ENCODE measurements around the gene EID1. TPM values are rescaled to one million over a fixed set of nuclear protein-coding genes. Genes with fewer than 3 reads are reported as not detected.

The EID1 gene
- total RNA-seq, 3 donors from 2014 or later, result 204 to 266 (median 227) TPM

GRCh38 chr15:48861813-48862431, 16.0 kb upstream of the EID1 start:
- H3K27me3 ChIP-seq, result no peaks in the 10 kb centered on the region
- H3K4me3 ChIP-seq, result no peak overlapping the region
- H3K27ac ChIP-seq, result no peak overlapping the region
- TF ChIP-seq CTCF (IDR thresholded peaks at IDR 0.05) (peak; percentile 49 to 86 (median 81)), POLR2AphosphoS5 (IDR thresholded peaks at IDR 0.05) (no peak)
- H3K4me1 ChIP-seq, result no peaks in the 10 kb centered on the region
- H3K9me3 ChIP-seq, result no peaks in the 10 kb centered on the region
- intact Hi-C loops (cut with DNase I; ENCODE audit: low total_unique reads), result loop anchor here (2.0 kb wide), 1 partner anchor 181 kb away; no protein-coding TSS in a partner anchor
- H3K36me3 ChIP-seq, result no peaks in the 10 kb centered on the region
- DNase-seq (ENCODE audit: low spot score in 2 of 2), result no peak

GRCh38 chr15:48862705-48863104, 15.2 kb upstream of the EID1 start:
- no peaks in the 10 kb centered on the region for H3K4me1 ChIP-seq
- intact Hi-C loops (cut with DNase I; ENCODE audit: low total_unique reads), result no loop called here
- no peak for TF ChIP-seq CTCF (IDR thresholded peaks at IDR 0.05)
- TF ChIP-seq POLR2AphosphoS5 (IDR thresholded peaks at IDR 0.05), result no peak
- TF ChIP-seq POLR2A (IDR thresholded peaks at IDR 0.05), result no peak
- DNase-seq (ENCODE audit: low spot score in 2 of 2), result no peak
- no peaks in the 10 kb centered on the region for H3K27me3 ChIP-seq
- no peaks in the 10 kb centered on the region for H3K9me3 ChIP-seq
- H3K36me3 ChIP-seq, result no peaks in the 10 kb centered on the region
- H3K4me3 ChIP-seq, result no peak overlapping the region
- H3K27ac ChIP-seq, result no peak overlapping the region

- TF ChIP-seq CTCF (IDR thresholded peaks at IDR 0.05), result no peak
- TF ChIP-seq POLR2A (IDR thresholded peaks at IDR 0.05), result no peak
- TF ChIP-seq POLR2AphosphoS5 (IDR thresholded peaks at IDR 0.05), result no peak
- Histone ChIP-seq H3K9me3 (no peaks in the 10 kb centered on the region), H3K36me3 (no peaks in the 10 kb centered on the region), H3K4me3 (no peak overlapping the region), H3K4me1 (no peaks in the 10 kb centered on the region), H3K27me3 (no peaks in the 10 kb centered on the region), H3K27ac (no peak overlapping the region)
- DNase-seq (ENCODE audit: low spot score in 2 of 2), result no peak
- intact Hi-C loops (cut with DNase I; ENCODE audit: low total_unique reads), result no loop called here
Observed at GRCh38 chr15:48865370-48866079, 12.4 kb upstream of the EID1 start.

- TF ChIP-seq POLR2AphosphoS5 (IDR thresholded peaks at IDR 0.05) (no peak), POLR2A (IDR thresholded peaks at IDR 0.05) (no peak), CTCF (IDR thresholded peaks at IDR 0.05) (no peak)
- no peak overlapping the region for H3K4me3 ChIP-seq
- no peaks in the 10 kb centered on the region for H3K4me1 ChIP-seq
- no peaks in the 10 kb centered on the region for H3K27me3 ChIP-seq
- no peak overlapping the region for H3K27ac ChIP-seq
- intact Hi-C loops (cut with DNase I; ENCODE audit: low total_unique reads), result no loop called here
- no peak for DNase-seq (ENCODE audit: low spot score in 2 of 2)
- H3K36me3 ChIP-seq, result no peaks in the 10 kb centered on the region
- H3K9me3 ChIP-seq, result no peaks in the 10 kb centered on the region
Observed at GRCh38 chr15:48866141-48866563, 11.8 kb upstream of the EID1 start.

GRCh38 chr15:48868023-48868422, 9.9 kb upstream of the EID1 start:
- Histone ChIP-seq H3K4me1 (no peaks in the 10 kb centered on the region), H3K9me3 (no peaks in the 10 kb centered on the region), H3K4me3 (no peak overlapping the region), H3K27me3 (no peaks in the 10 kb centered on the region), H3K36me3 (no peaks in the 10 kb centered on the region), H3K27ac (no peak overlapping the region)
- TF ChIP-seq POLR2AphosphoS5 (IDR thresholded peaks at IDR 0.05) (no peak), CTCF (IDR thresholded peaks at IDR 0.05) (no peak)
- DNase-seq (ENCODE audit: low spot score in 2 of 2), result no peak
- intact Hi-C loops (cut with DNase I; ENCODE audit: low total_unique reads), result no loop called here

Data from breast epithelium (tissue), 4 donors.